ENCODE measurements around the gene CERK.
A peak's percentile ranks its signal among the peaks of the same experiment; 100 is the strongest.

The CERK gene

DNA sequence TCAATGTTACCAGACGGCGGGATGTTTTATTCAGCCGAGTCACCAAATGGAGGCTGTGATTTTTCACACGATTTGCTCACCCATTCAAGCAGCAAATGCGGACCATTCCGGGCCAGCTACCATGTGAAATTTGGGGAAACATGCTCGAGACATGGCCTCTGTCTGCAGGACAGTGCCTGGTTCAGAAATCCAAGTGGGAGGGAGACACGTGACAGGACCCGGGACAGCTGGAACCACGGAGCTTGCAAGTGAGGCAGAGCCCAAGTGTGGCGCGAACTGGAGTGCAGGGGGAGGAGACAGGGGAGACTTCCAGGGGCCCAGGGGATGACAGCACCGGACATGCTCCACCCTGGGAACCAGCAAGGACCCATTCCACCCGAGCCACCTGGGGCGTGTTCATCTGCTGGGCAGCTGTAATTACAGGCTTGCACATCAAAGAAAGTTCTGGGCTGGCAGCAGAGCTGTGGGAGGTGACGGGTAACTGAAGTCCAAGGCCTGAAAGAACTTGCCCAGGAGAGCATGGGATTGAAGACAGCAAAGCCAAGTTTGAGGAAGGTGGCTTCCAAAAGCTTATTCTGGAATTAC lies 16.5 kb downstream of the CERK start:
- Mint-ChIP-seq H3K27me3 (no peaks in the 10 kb centered on the region), H3K27ac (no peak overlapping the region), H3K4me1 (ENCODE audit: low read depth) (peaks cover 22% of the 10 kb centered on the region), H3K36me3 (ENCODE audit: low read depth) (peaks cover 86% of the 10 kb centered on the region), H3K4me3 (no peak overlapping the region), H3K9me3 (no peaks in the 10 kb centered on the region)
- DNase-seq = no peak

DNA sequence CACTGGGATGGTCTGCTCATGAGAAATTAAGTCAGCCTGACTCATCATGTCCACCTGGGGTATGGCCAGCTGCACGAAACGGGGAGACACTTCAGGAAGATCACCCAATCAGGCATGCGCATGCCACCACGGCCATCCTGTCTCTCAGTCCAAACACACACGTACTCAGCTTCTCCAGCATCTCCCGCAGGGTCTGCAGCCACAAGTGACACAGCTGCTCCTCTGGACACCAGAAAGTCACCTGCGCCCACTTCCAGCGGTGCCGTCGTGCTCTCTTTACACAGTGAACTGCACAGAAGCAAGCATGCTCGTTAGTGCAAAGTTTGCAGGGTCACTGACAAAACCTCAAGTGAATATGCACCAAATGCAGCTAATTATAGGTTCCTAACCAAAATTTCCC lies 18.1 kb downstream of the CERK start:
- no peaks in the 10 kb centered on the region for H3K9me3 Mint-ChIP-seq
- H3K27me3 Mint-ChIP-seq = no peaks in the 10 kb centered on the region
- peak overlapping the region; percentile 4 for H3K27ac Mint-ChIP-seq
- peaks cover 15% of the 10 kb centered on the region for H3K4me1 Mint-ChIP-seq (ENCODE audit: low read depth)
- DNase-seq = no peak
- peaks cover 84% of the 10 kb centered on the region for H3K36me3 Mint-ChIP-seq (ENCODE audit: low read depth)
- H3K4me3 Mint-ChIP-seq = no peak overlapping the region

DNA sequence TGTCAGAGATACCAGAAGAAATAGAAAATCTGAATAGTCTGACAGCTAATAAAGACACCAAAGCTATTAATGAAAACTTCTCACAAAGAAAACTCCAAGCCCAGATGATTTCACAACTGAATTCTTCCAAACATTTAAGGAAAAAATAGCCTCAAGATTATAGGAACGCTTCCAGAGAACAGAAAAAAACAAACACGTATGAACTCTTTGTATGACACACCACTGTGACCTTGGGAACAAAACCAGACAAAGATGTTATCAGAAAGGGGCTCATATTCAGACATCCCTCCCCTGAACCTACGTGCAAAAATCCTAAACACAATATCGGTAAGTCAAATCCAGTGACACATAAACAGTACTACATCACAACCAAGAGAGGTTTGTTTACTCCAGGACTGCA lies 23.5 kb downstream of the CERK start:
- peak overlapping the region; percentile 49 for H3K27ac Mint-ChIP-seq
- H3K4me3 Mint-ChIP-seq = no peak overlapping the region
- H3K4me1 Mint-ChIP-seq (ENCODE audit: low read depth) = peaks cover 19% of the 10 kb centered on the region
- no peak for DNase-seq
- peaks cover 92% of the 10 kb centered on the region for H3K36me3 Mint-ChIP-seq (ENCODE audit: low read depth)
- H3K27me3 Mint-ChIP-seq = no peaks in the 10 kb centered on the region
- H3K9me3 Mint-ChIP-seq = no peaks in the 10 kb centered on the region

DNA sequence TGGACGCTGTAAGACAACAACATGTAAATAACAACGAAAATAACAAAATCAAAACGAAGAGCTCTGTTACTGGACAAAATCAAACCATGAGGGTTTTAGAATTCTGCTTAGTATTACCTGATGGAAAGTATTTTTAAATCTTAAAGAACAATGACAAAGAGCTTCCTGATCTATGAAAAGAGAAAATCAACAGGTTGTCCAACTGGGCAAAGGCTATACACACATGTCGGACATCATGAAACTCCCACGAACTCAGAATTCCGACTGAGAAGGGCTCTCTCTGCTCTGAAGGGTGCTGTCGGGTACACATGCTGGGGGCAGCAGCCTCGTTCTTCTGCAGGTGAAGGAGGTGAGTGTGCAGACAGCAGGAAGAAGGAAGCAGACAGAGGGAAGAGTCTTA lies 25.8 kb downstream of the CERK start:
- H3K36me3 Mint-ChIP-seq (ENCODE audit: low read depth) = peaks cover 92% of the 10 kb centered on the region
- no peak for DNase-seq
- H3K27me3 Mint-ChIP-seq = no peaks in the 10 kb centered on the region
- peak overlapping the region; percentile 6 for H3K27ac Mint-ChIP-seq
- H3K9me3 Mint-ChIP-seq = no peaks in the 10 kb centered on the region
- no peak overlapping the region for H3K4me3 Mint-ChIP-seq
- H3K4me1 Mint-ChIP-seq (ENCODE audit: low read depth) = peaks cover 19% of the 10 kb centered on the region

DNA sequence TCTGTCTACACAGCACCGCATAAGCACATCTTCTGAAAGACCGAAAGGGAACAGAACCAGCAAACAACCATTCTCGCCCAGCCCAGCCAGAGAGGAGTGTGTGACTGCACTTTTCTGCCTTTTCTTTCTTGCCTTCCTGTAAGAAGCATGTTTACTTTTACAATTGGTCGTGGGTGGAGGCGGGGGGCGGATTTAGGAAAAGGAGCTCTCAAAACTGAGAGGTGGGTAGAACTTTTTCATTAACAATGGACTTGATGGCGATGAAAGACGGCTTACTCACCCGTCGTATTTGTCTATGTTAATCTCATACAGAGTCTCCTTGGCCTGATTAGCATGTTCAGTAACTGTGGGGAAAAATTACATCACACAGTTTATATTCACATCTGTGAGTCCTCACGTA lies 27.2 kb downstream of the CERK start:
- Mint-ChIP-seq H3K27me3 (no peaks in the 10 kb centered on the region), H3K36me3 (ENCODE audit: low read depth) (peaks cover 95% of the 10 kb centered on the region), H3K27ac (peak overlapping the region; percentile 19), H3K4me3 (no peak overlapping the region), H3K9me3 (no peaks in the 10 kb centered on the region), H3K4me1 (ENCODE audit: low read depth) (peaks cover 19% of the 10 kb centered on the region)
- DNase-seq = no peak

DNA sequence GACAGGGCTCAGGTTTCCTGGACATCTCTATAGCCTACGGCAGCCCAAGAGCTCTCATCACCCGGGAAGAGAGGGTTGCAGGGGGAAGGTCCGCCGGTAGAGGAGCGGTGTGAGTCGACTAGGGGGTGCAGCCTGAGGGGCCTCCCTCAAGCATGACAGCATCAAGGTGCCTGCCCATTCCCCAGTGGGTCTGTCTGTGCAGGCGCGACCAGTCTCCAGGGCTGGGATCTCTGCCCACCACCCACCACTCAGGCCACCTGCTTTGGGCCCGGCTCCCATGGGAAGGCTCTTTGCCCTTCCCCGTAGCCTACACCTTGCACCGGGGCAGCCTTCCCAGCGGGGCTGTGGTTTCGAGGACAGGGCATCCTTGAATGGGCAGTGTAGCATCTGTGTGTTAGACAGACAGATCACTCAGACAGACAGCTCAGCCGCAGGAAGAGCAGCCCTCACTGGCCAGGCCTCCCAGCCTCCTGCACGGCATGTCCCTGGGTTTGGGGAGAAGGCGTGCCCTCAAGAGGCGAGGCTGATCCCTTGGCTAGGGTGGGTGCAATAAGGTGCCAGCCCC lies 29.2 kb downstream of the CERK start:
- Mint-ChIP-seq H3K4me1 (ENCODE audit: low read depth) (peaks cover 15% of the 10 kb centered on the region), H3K4me3 (no peak overlapping the region), H3K9me3 (no peaks in the 10 kb centered on the region), H3K27me3 (no peaks in the 10 kb centered on the region), H3K27ac (peak overlapping the region; percentile 3), H3K36me3 (ENCODE audit: low read depth) (peaks cover 95% of the 10 kb centered on the region)
- DNase-seq = no peak

DNA sequence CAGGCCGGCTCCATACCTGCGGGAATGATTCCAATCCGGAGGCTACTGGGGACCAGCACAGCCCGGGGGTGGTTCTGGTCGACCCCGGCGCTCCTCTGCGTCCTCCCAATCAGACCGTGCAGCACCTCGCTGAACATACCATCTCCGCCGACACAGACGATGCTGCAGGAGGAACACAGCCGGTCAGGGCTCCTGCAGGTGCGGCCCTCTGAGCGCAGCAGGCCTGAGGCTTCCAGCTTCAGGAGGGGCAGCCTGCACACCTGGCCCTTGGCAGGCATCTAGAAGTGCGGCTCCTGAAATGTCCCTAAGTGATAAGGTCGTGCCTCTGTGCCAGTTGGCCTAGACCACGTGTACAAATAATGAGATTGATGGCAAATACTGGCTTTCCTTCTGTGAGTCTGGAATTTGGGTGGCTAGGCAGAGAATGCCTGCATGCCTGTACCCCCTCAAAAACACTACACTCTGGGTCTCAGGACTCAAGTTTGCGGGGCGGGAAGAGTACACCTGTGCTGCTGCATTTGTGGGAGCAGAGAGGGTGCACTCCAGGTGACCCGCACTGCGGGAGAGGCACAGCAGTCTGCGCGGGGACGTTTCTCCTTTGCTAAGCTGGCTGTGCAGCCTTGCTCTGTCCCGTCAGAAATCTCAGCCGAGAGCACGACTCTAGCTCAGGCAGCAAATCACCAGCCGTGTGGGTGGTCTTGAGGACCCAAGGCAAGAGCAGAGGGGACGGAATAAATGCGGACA lies 30.1 kb downstream of the CERK start:
- peak overlapping the region; percentile 3 for H3K27ac Mint-ChIP-seq

DNA sequence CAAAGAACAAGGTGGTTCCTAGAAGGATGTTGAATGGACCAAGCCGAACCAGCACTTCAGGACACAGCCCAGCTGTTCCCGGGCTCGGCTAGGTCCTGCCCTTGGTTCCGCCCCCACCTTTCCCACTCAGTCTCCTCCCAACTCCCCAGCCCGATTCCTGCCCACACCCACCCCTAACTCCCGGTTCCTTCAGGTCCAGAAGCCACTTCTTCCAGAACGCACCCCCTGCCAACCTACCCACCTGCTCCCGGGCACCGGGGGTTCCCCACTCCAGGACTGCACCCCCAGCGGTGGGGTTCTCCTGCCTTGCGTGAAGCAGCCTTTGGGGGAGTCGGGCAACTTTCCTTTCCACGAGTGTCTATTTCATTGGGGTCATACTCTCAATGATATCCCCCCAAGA lies 30.7 kb downstream of the CERK start:
- Mint-ChIP-seq H3K36me3 (ENCODE audit: low read depth) (peaks cover 99% of the 10 kb centered on the region), H3K4me1 (ENCODE audit: low read depth) (peaks cover 11% of the 10 kb centered on the region), H3K27me3 (no peaks in the 10 kb centered on the region), H3K9me3 (no peaks in the 10 kb centered on the region), H3K27ac (no peak overlapping the region), H3K4me3 (no peak overlapping the region)
- DNase-seq = no peak

More for the DNA sequence above, 30.1 kb downstream of the CERK start:
- H3K9me3 Mint-ChIP-seq = no peaks in the 10 kb centered on the region
- DNase-seq = no peak
- peaks cover 97% of the 10 kb centered on the region for H3K36me3 Mint-ChIP-seq (ENCODE audit: low read depth)
- H3K4me3 Mint-ChIP-seq = no peak overlapping the region
- H3K27me3 Mint-ChIP-seq = no peaks in the 10 kb centered on the region
- H3K4me1 Mint-ChIP-seq (ENCODE audit: low read depth) = peaks cover 11% of the 10 kb centered on the region

DNA sequence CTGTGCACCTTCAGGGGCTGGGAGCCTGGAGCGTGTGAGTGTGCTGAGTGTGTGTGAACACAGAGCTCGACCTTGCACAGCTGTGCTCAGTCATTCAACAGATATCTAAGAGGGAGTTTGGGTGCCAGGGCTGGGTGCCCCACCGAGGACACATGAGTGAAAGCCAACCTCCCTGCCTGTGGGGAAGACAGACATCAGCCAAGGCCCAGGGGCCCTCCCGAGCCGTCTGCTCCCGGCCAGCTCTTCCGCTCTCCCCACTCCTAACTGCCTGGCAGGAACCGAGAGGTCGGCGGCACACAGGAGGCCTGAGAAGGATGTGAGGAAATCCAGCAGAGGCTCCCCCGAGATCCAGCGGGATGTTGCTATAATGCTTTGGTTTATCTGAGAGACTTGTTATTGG lies 32.0 kb downstream of the CERK start:
- Mint-ChIP-seq H3K4me1 (ENCODE audit: low read depth) (peaks cover 10% of the 10 kb centered on the region), H3K4me3 (no peak overlapping the region), H3K36me3 (ENCODE audit: low read depth) (peaks cover 98% of the 10 kb centered on the region), H3K9me3 (no peaks in the 10 kb centered on the region), H3K27me3 (no peaks in the 10 kb centered on the region), H3K27ac (peak overlapping the region; percentile 72)
- no peak for DNase-seq

DNA sequence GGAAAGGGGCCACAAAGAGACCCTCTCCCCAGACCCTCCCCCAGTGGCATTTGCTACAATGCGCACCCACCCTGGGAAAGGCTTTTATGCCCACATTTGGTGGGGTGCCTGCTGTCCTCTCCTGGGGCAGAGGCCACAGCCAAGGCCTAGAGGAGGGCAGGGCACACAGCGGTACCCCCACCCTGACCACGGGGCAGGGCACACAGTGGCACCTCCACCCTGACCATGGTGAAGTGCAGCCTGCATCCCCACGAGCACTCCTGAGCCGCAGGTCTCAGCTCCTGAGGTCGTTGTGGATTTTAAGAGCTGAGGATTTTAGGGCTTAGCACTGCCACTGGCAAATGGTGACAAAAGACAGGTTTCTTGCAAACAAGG lies 34.1 kb downstream of the CERK start:
- Mint-ChIP-seq H3K27me3 (no peaks in the 10 kb centered on the region), H3K4me3 (no peak overlapping the region), H3K27ac (no peak overlapping the region), H3K9me3 (no peaks in the 10 kb centered on the region), H3K4me1 (ENCODE audit: low read depth) (peaks cover 3% of the 10 kb centered on the region), H3K36me3 (ENCODE audit: low read depth) (peaks cover 93% of the 10 kb centered on the region)
- no peak for DNase-seq

DNA sequence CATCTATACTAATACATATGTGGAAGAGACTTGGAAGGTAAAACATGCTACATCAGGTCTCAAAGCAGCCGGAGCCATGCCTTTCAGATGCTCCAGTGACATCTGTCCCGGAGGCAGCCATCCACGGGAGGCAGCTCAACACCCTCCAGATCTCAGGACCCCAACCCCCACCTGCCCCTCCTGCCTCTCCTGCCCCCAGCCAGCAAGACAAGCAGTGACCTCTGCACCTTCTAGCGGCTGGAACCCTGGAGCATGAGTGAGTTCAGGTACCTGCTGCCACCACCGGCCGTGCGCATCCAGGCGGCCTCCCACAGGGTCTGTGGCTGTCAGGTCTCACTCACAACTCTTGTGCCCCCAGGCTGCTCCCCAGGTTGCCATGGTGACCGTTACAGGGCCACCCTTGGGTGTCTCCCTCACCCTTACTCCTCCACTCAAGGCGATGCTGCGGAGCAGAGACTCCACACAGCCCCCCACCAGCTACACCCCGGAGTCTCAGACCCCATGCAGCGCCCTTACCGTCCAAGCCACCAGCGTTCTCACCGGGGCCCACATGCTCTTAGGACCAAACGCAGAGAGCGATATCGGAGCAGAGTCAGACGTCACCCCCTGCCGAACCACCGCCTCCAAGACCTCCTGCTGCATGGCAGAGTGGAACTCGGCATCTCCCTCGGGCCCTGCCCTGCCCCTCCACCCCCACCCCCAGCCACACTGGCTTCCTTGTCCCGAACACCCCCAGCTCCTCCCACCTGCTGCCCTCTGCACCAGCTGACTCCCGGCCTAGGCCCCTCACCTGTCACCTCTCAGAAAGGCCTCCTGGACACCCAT lies 34.7 kb downstream of the CERK start:
- H3K4me1 Mint-ChIP-seq (ENCODE audit: low read depth) = peaks cover 3% of the 10 kb centered on the region
- no peaks in the 10 kb centered on the region for H3K27me3 Mint-ChIP-seq
- no peaks in the 10 kb centered on the region for H3K9me3 Mint-ChIP-seq
- no peak for DNase-seq
- peaks cover 92% of the 10 kb centered on the region for H3K36me3 Mint-ChIP-seq (ENCODE audit: low read depth)
- peak overlapping the region; percentile 63 for H3K27ac Mint-ChIP-seq
- no peak overlapping the region for H3K4me3 Mint-ChIP-seq

DNA sequence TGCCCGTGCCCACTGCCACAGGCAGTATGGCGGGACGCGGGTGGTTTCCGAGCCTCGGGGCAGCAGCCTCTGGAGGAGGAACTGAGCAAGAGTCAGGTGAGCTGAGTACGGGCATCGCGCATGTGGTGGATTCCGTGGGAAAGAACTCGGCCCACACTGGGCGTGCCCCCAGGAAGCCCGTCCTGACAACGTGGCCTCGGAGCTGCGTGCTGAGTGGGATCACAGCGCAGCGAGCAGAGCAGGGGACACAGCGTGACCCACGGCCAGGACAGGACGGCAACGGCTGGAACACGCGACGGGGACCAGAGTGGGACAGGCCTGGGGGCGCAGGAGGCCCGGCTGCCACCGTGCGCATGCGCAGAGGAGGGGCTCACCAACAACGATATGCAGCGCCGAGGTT lies 36.8 kb downstream of the CERK start:
- H3K4me3 Mint-ChIP-seq = no peak overlapping the region
- no peaks in the 10 kb centered on the region for H3K27me3 Mint-ChIP-seq
- no peak overlapping the region for H3K27ac Mint-ChIP-seq
- peaks cover 92% of the 10 kb centered on the region for H3K36me3 Mint-ChIP-seq (ENCODE audit: low read depth)
- no peaks in the 10 kb centered on the region for H3K9me3 Mint-ChIP-seq
- H3K4me1 Mint-ChIP-seq (ENCODE audit: low read depth) = peaks cover 3% of the 10 kb centered on the region
- no peak for DNase-seq

DNA sequence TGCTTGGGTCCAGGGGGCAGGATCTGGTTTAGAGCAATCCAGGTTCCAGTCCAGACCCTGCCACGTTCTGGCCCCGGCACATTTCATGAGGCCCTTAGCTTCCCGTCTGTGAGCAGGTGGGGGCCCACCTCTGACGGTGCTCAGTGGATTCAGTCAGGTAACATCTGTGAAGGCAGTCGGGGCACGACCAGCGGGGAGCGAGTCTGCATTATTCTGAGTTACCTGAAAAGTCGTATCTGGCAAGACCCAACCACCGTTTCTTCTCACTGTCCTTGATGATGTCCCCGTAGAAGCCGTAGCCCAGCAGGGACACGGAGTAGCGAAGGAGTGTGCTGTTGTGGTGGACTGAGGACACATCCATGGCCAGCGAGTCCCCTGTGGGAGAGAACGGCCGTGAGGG lies 39.0 kb downstream of the CERK start:
- Mint-ChIP-seq H3K27me3 (no peaks in the 10 kb centered on the region), H3K27ac (no peak overlapping the region), H3K36me3 (ENCODE audit: low read depth) (peaks cover 92% of the 10 kb centered on the region), H3K4me3 (no peak overlapping the region), H3K9me3 (no peaks in the 10 kb centered on the region), H3K4me1 (ENCODE audit: low read depth) (no peaks in the 10 kb centered on the region)
- DNase-seq = no peak

DNA sequence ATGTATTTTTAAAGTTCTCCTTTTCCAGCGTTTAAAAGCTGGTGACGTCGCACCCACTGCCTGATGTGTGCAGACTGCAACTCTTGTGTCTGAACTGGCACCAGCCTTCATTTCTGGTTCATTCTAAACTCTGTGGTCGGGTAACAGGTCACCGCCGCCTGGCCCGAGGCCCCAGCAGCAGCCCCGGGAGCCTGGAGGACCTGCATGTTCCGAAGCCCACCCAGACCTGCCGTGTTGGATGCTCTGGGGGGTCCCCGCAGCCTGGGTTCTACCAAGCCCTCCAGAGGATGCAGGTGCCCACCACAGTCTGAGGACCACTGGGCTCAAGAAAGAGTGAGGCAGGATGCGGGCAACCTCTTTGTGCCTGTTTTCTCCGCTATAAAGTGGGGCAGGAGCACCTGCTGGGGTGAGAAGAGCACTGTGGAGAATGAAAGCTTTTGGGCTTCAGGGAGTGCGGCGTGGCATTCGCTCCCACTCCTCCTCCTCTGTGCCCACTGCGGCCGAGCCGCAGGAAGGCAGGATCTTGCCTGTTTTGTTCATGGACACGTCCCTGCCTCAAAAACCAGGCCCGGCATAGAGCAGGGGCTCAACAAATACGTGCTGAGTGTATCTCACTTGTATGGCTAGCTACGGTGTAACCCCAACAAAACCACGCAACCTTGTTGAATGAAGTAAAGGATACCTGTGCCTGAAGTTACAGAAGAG lies 40.1 kb downstream of the CERK start:
- H3K27ac Mint-ChIP-seq = no peak overlapping the region
- H3K4me1 Mint-ChIP-seq (ENCODE audit: low read depth) = no peaks in the 10 kb centered on the region
- H3K27me3 Mint-ChIP-seq = no peaks in the 10 kb centered on the region

More for the DNA sequence above, 40.1 kb downstream of the CERK start:
- H3K9me3 Mint-ChIP-seq = no peaks in the 10 kb centered on the region
- peaks cover 92% of the 10 kb centered on the region for H3K36me3 Mint-ChIP-seq (ENCODE audit: low read depth)
- H3K4me3 Mint-ChIP-seq = no peak overlapping the region
- DNase-seq = no peak
